GM20000 (cell line): Measurements from ENCODE around the gene TPPP3.

ENCODE experiments used
- DNase-seq: peaks from one replicate; pipeline ENCODE4 v3.0.0; 2012; ENCODE audit warnings: low spot score
- TF ChIP-seq, protein P1 (sequence below): IDR thresholded peaks from 2 replicates; pipeline ENCODE4 v1.5.1; 2012; ENCODE audit warnings: mild to moderate bottlenecking, control low read depth; ENCODE audit errors: extremely low read depth, missing control alignments

TPPP3 gene

GRCh38 chr16:67407176-67407787 lies 14.0 kb upstream of the TPPP3 start:
- no peak for DNase-seq

GRCh38 chr16:67406111-67406971 lies 13.0 kb upstream of the TPPP3 start:
- TF ChIP-seq, protein P1, sequence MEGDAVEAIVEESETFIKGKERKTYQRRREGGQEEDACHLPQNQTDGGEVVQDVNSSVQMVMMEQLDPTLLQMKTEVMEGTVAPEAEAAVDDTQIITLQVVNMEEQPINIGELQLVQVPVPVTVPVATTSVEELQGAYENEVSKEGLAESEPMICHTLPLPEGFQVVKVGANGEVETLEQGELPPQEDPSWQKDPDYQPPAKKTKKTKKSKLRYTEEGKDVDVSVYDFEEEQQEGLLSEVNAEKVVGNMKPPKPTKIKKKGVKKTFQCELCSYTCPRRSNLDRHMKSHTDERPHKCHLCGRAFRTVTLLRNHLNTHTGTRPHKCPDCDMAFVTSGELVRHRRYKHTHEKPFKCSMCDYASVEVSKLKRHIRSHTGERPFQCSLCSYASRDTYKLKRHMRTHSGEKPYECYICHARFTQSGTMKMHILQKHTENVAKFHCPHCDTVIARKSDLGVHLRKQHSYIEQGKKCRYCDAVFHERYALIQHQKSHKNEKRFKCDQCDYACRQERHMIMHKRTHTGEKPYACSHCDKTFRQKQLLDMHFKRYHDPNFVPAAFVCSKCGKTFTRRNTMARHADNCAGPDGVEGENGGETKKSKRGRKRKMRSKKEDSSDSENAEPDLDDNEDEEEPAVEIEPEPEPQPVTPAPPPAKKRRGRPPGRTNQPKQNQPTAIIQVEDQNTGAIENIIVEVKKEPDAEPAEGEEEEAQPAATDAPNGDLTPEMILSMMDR: no peak
- no peak for DNase-seq

More at GRCh38 chr16:67407176-67407787, 14.0 kb upstream of the TPPP3 start:
- TF ChIP-seq, protein P1: no peak

DNA sequence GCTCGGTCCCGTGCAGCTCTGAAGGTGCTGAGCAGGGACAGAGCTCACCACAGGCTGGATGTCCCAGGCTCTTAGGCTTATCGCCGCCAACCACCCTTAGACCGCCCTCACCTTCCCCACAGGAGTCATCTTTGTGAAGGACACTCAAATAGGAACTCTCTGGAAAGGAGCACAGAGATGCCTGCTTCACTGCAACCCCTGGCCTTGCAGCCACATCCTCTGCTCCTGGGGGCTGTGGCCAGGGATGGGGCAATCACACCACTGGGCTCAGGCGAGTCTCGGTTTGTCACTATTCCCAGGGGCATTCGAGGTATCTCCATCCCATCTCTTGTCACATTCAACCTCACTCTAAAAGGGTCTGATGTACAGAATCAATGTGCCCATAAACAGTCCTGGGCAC lies 12.0 kb upstream of the TPPP3 start:
- DNase-seq: no peak
- TF ChIP-seq, protein P1: no peak

GRCh38 chr16:67404740-67405226 lies 11.5 kb upstream of the TPPP3 start:
- DNase-seq: no peak
- TF ChIP-seq, protein P1: no peak

DNA sequence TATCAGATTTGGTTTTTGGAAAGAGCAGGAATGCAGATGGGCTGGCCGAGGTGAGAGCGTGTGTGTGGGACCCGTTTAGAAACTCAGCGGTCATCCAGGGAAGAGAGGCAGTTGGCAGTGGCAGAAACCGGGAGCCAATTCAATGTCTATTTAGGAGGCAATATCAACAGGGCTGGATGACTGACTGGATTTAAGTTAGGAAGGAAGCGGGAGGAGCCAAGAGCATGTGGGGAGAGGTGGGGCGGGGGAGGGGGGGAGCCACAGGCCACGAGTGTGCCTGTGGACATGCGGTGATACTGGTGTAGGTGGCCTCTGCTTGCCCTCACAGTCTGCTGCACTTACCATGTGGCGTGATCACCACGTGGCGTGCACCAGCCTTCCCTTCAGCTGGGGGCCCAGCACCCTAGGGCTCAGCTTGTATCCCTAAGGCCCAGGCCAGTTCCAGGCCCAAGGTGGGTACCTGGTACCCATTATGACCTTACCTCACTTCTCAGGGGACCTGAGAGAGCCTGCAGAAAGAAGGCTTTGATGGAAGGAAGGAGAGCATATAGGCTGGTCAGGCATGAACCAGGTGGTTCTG lies 10.8 kb upstream of the TPPP3 start:
- TF ChIP-seq, protein P1: no peak
- DNase-seq: no peak

- DNase-seq: no peak
- TF ChIP-seq, protein P1: no peak
Observed at GRCh38 chr16:67400901-67401300, 7.6 kb upstream of the TPPP3 start.
